IPS-18c (cell line): Measurements from ENCODE around the gene DAGLA.

ENCODE experiments used
- H3K4me3 ChIP-seq: 2 replicates; pipeline ENCODE4 v1.7.0; 2013; ENCODE audit warnings: low read depth, mild to moderate bottlenecking, low read length, moderate library complexity; ENCODE audit not compliant: insufficient read depth
- H3K9me3 ChIP-seq: one replicate; pipeline ENCODE4 v1.6.1; 2013; ENCODE audit warnings: mild to moderate bottlenecking, low read length, moderate library complexity; ENCODE audit not compliant: control insufficient read depth, insufficient read depth

Gene DAGLA

GRCh38 chr11:61756452-61757212, 76.4 kb downstream of the DAGLA start:
- no peak overlapping the region for H3K4me3 ChIP-seq
- H3K9me3 ChIP-seq, result peaks cover 3% of the 10 kb centered on the region

GRCh38 chr11:61757213-61757862, 77.1 kb downstream of the DAGLA start:
- Histone ChIP-seq H3K4me3 (no peak overlapping the region), H3K9me3 (peaks cover 3% of the 10 kb centered on the region)

GRCh38 chr11:61760946-61761345, 80.8 kb downstream of the DAGLA start:
- Histone ChIP-seq H3K4me3 (no peak overlapping the region), H3K9me3 (no peaks in the 10 kb centered on the region)

DNA sequence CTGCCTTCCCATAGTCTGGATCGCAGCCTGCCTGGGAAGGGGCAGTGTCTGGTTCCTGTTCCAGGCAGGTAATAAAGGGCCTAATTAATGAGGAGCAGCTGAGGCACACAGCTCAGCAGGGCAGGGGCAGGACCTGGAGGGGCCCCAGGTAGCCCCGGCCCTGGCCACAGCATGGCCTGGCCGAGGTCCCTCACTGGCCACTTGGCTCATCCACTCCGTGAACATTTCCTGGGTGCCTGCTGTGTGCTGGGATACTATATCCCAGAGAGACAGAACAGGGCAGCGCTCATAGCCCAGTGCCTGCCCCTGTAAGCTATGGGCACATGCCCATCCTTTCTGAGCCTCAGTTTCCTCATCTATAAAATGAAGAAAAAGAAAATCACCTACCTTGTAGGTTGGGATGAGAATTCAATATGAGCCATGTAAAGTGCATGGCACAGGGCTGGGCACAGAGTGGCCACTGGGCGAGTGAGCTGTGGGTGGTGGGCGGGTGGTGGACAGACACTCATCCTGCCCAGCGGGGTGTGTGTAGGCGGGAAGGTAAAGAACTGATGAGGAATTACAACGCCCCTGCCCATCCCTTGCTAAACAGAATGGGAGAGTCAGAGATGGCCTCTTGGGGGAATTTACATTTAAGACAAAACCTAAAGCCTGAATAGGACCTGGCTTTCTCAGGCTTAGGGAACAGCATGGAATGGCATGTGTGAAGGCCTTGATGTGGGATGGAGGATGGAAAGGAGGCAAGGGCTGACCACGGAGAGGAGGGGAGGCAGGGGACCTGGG, 81.4 kb downstream of the DAGLA start:
- Histone ChIP-seq H3K4me3 (no peak overlapping the region), H3K9me3 (no peaks in the 10 kb centered on the region)

GRCh38 chr11:61762223-61762615, 82.0 kb downstream of the DAGLA start:
- Histone ChIP-seq H3K4me3 (no peak overlapping the region), H3K9me3 (no peaks in the 10 kb centered on the region)

- Histone ChIP-seq H3K4me3 (no peak overlapping the region), H3K9me3 (no peaks in the 10 kb centered on the region)
Observed at GRCh38 chr11:61762798-61763197, 82.6 kb downstream of the DAGLA start.

DNA sequence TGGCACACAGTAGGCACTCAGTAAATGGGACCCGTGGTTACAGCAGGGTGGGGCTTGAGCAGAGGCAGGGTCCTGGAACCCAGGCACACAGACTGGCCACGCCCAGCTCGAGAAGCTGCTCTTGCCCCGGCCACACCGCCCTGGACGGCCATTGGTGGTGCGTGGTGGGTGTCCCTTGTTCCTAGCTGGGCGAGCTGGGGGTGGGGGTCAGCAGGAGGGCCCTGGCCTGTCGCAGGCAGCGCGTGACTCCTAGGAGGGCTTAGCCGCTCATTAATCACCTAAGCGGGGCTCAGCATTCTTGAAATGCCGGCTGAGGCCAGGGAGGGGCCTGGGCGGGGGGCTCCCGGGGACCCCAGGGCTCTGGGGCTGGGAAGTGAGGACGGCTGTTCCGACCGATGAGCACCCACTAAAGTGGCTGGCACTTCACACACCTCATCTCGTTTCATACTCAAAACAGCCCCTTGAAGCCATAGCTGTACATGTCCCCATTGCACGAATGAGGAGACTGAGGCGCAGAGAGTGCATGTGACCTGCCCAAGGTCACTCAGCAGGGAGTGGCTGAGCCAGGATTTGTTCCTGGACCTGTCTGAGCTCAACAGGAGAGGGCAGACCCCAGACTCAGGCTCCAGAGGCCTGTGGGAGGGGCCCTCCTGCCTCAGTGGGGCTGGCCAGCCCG, 83.9 kb downstream of the DAGLA start:
- H3K9me3 ChIP-seq, result no peaks in the 10 kb centered on the region
- H3K4me3 ChIP-seq, result no peak overlapping the region

DNA sequence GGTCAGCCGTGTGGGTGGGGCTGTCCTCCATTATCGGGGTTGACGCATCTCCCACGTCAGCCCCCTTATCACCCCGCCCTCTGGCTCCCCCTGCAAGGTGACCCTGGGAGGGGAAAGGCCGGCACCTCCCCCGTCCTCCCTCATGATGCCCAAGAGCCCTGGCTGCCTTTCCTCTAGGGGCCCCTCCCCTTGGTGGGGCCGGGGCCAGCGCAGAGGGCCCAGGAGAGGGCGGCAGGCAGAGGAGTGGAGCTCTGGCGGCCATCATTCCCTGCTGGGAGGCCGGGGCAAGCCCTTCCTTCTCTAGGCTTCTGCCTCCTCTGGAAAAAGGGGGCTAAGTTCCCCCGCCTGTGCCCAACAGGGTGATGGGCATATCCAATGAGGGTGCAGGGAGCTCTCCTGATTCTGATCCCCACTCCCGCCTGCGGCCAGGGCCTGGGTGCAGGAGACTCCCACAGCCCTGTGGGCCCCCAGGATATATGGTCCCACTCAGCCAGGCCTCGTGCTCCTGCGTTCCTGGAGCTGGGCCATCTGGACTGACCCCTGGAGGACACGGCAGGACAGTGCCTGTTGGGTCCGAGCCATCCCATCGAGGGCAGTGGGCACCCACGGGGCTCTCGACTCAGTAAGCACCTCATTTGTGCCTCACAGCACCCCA, 84.5 kb downstream of the DAGLA start:
- Histone ChIP-seq H3K9me3 (no peaks in the 10 kb centered on the region), H3K4me3 (no peak overlapping the region)

DNA sequence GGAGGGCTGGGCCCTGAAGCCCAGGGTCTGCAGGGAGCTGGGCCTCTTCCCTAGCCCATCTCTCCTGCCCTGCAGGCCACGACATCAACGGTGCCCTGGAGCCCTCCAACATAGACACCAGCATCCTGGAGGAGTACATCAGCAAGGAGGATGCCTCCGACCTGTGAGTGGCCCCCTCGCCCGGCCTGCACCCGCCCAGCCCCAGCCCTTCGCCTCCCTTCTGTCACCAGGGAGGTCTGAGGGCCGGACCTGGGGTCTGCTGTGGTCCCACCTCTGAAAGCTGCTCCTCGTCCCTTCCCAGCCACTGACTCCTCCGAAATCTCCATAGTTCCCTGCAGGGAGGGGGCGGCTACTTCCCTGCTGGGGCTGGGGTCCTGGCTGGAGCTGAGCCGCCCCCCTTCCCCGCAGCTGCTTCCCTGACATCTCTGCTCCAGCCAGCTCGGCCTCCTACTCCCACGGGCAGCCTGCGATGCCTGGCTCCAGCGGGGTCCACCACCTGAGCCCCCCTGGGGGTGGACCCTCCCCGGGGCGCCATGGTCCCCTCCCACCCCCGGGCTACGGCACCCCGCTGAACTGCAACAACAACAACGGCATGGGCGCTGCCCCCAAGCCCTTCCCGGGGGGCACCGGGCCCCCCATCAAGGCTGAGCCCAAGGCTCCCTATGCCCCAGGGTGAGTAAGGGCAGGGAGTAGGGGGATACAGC, 85.5 kb downstream of the DAGLA start:
- Histone ChIP-seq H3K4me3 (no peak overlapping the region), H3K9me3 (no peaks in the 10 kb centered on the region)

- H3K4me3 ChIP-seq, result no peak overlapping the region
- no peaks in the 10 kb centered on the region for H3K9me3 ChIP-seq
Observed at GRCh38 chr11:61766353-61766841, 86.2 kb downstream of the DAGLA start.

DNA sequence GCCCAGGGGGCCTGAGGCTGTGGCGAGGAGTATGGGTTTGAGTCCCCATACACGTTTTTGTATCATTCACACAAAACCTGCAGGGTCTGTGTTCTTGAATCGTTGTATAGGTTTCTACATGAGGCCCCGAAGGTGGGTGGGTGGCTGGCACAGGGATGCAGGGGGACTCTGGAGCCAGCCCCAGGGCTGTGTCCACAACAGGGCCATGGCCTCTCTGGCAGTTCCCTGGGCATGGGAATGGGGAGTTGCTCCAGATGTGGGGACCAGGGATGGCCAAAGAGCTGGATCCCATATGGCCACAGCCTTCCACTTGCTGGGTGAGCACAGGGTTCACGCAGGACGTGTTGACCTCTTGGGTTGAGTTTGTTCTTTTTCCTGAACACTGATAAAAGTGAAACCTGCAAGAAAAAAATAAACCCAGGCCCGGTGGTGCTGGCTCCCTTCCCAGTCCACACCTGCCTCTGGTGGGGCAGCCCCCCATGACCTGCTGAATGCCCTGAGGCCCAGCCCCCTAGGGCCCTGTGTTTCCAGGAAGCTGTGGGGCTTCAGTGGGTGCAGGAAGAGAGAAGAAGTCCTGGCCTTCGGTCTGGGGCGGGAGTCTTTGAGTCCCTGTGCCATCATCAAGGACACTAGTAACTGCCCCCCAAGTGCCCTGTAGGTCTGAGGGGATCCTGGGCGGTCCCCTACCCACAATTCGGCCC, 88.3 kb downstream of the DAGLA start:
- Histone ChIP-seq H3K9me3 (no peaks in the 10 kb centered on the region), H3K4me3 (no peak overlapping the region)

- H3K9me3 ChIP-seq, result no peaks in the 10 kb centered on the region
- H3K4me3 ChIP-seq, result no peak overlapping the region
Observed at GRCh38 chr11:61769169-61769920, 89.2 kb downstream of the DAGLA start.

GRCh38 chr11:61769946-61770683, 89.9 kb downstream of the DAGLA start:
- Histone ChIP-seq H3K4me3 (no peak overlapping the region), H3K9me3 (no peaks in the 10 kb centered on the region)

DNA sequence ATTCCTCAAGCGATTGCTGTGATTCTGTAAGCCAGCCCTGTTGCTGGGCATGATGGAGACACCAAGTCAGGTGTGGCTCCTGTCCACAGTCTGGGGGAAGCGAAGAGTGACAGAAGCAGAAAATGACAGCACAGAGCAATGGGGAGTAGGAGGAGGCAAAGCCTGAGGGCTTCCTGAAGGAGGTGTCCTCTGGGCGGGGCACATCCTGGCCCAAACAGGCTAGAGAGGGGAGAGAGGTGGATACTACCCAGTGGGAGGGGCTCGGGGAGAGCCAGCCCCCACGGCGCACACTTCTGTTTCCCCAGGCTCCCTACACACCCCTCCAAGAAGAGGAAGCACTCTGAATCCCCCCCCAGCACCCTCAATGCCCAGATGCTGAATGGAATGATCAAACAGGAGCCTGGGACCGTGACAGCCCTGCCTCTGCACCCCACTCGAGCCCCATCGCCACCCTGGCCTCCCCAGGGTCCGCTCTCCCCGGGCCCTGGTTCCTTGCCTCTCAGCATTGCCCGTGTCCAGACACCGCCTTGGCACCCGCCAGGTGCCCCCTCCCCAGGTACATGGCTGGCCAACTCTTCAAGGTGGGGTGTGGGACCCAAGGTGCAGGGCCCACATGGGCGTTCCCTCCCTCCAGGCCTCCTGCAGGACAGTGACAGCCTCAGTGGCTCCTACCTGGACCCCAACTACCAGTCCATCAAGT, 91.2 kb downstream of the DAGLA start:
- Histone ChIP-seq H3K9me3 (no peaks in the 10 kb centered on the region), H3K4me3 (no peak overlapping the region)
